ENCODE measurements around the gene C9orf85.

DNA sequence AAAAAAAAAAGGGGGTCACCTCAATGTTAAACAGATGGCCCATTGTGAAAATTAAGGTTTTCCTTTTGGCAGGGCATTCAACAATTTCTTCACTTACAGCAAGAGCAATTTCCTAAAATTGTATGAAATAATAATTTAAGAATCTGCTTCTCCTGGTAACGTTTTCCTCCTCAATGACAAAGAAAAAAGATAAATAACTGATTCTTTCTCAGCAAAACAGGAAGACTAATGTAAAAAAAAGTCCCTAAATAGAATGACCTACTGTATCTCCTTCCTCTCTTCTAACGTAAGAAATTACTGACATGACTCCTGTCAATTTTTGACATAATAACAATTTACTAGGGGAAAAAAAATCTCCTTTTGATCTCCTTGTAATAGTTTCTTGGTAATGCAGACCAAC is 26.0 kb upstream of the C9orf85 start:
- TF ChIP-seq POLR2A (IDR thresholded peaks at IDR 0.05): no peak
- no peak for TF ChIP-seq CTCF (IDR thresholded peaks at IDR 0.05)

Data from testis (tissue), 2 donors.